ENCODE data around the gene PIANP.

DNA sequence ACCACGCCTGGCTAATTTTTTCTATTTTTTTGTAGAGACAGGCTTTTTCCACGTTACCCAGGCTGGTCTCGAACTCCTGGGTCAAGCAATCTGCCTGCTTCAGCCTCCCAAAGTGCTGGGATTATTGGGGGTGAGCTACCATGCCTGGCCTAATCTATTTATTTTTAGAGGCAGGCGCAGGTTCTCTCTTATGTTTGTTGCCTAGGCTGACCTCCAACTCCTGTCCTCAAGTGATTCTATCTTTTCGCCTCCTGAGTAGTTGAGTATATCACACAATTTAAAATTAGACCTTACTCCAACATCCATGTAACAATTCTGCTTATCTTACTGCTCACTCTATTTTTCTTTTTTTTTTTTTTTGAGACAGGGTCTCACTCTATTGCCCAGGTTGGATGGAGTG is 46.6 kb downstream of the PIANP start:
- TF ChIP-seq POLR2AphosphoS5 (IDR thresholded peaks at IDR 0.05; ENCODE audit: low read depth), result no peak
- TF ChIP-seq, protein P1, sequence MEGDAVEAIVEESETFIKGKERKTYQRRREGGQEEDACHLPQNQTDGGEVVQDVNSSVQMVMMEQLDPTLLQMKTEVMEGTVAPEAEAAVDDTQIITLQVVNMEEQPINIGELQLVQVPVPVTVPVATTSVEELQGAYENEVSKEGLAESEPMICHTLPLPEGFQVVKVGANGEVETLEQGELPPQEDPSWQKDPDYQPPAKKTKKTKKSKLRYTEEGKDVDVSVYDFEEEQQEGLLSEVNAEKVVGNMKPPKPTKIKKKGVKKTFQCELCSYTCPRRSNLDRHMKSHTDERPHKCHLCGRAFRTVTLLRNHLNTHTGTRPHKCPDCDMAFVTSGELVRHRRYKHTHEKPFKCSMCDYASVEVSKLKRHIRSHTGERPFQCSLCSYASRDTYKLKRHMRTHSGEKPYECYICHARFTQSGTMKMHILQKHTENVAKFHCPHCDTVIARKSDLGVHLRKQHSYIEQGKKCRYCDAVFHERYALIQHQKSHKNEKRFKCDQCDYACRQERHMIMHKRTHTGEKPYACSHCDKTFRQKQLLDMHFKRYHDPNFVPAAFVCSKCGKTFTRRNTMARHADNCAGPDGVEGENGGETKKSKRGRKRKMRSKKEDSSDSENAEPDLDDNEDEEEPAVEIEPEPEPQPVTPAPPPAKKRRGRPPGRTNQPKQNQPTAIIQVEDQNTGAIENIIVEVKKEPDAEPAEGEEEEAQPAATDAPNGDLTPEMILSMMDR (IDR thresholded peaks at IDR 0.05; ENCODE audit: insufficient read depth, low read length), result no peak
